Peyer's patch (tissue), 4 donors: ENCODE results near the gene SLC34A3. TPM values are rescaled to one million over a fixed set of nuclear protein-coding genes. Genes with fewer than 3 reads are reported as not detected.

Source experiments
- DNase-seq, 3 donors: peaks; one replicate each; pipeline ENCODE4 v3.0.0-alpha.2; 2017 to 2019
- H3K27ac ChIP-seq, 4 donors: fragments of 200-600 bp; sonication (generic); one replicate each; pipeline ENCODE4 v1.5.1; 2016 to 2019
- H3K27me3 ChIP-seq, 2 donors: fragments of 200-600 bp; sonication (generic); one replicate each; pipeline ENCODE4 v1.5.1; 2019
- H3K36me3 ChIP-seq, 3 donors: fragments of 200-600 bp; sonication (generic); one replicate each; pipeline ENCODE4 v1.5.1; 2016 to 2019
- H3K4me1 ChIP-seq, 4 donors: fragments of 200-600 bp; sonication (generic); one replicate each; pipeline ENCODE4 v1.5.1; 2016 to 2019
- H3K4me3 ChIP-seq, 4 donors: fragments of 200-600 bp; sonication (generic); 1 replicate in 3 of 4; 2 replicates in 1 of 4; pipeline ENCODE4 v1.5.1; 2016 to 2019; ENCODE audit warnings: mild to moderate bottlenecking in 1 of 4
- H3K9me3 ChIP-seq, 4 donors: fragments of 200-600 bp; sonication (generic); one replicate each; pipeline ENCODE4 v1.5.1; 2016 to 2019; ENCODE audit warnings: mild to moderate bottlenecking in 1 of 4
- POLR2A ChIP-seq, 2 donors: fragments of 450-650 bp; IDR thresholded peaks; one replicate each; pipeline ENCODE4 v1.5.1; 2017; ENCODE audit warnings: antibody characterized with exemption in 2 of 2, mild to moderate bottlenecking in 2 of 2, moderate library complexity in 2 of 2
- total RNA-seq, 4 donors: library from RNA; depleted of rRNA; stranded (reverse); fragments of >200 nt; gene quantifications; one replicate each; pipeline ENCODE4 v1.1.0, GENCODE V29; 2016
- TF ChIP-seq, protein P1 (sequence below), 6 experiments: fragments of 450-650 bp in 4 of 6; fragments of 200-600 bp in 2 of 6; sonication (generic) in 1 of 6; IDR thresholded peaks; one replicate each; pipeline ENCODE4 v1.5.1; 2017 to 2019; ENCODE audit warnings: antibody characterized with exemption in 6 of 6, mild to moderate bottlenecking in 3 of 6, moderate library complexity in 1 of 6

The SLC34A3 gene
- total RNA-seq, 4 donors from 2014 or later: 4.0 to 14.8 (median 13.3) TPM; not detected in 1

DNA sequence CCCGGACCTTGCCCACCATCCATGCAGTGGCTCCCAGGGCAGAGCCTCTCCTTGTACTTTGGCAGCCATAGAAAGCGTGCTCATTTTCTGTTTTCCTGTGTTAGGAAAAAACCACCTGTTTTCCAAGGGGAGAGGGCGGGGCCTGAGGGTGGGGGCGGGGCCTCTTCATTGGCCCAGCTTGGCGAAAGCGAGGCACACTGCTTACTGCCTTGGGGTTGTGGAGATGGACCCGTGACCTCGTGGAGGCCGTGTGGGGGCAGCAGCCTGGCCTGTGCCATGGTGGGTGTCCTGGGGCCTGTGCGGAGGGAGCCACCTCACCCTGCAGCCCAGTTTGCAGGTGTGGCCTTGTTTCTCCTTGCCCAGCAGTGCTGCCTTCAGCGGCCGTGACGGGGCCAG is 42.4 kb downstream of the SLC34A3 start:
- H3K4me3 ChIP-seq: no peak overlapping the region
- TF ChIP-seq POLR2A (IDR thresholded peaks at IDR 0.05): no peak
- TF ChIP-seq, protein P1, sequence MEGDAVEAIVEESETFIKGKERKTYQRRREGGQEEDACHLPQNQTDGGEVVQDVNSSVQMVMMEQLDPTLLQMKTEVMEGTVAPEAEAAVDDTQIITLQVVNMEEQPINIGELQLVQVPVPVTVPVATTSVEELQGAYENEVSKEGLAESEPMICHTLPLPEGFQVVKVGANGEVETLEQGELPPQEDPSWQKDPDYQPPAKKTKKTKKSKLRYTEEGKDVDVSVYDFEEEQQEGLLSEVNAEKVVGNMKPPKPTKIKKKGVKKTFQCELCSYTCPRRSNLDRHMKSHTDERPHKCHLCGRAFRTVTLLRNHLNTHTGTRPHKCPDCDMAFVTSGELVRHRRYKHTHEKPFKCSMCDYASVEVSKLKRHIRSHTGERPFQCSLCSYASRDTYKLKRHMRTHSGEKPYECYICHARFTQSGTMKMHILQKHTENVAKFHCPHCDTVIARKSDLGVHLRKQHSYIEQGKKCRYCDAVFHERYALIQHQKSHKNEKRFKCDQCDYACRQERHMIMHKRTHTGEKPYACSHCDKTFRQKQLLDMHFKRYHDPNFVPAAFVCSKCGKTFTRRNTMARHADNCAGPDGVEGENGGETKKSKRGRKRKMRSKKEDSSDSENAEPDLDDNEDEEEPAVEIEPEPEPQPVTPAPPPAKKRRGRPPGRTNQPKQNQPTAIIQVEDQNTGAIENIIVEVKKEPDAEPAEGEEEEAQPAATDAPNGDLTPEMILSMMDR (IDR thresholded peaks at IDR 0.05): no peak
- H3K9me3 ChIP-seq: no peaks in the 10 kb centered on the region
- no peak overlapping the region for H3K27ac ChIP-seq
- peaks cover 17 to 39% (median 22%) of the 10 kb centered on the region in 4 donors for H3K4me1 ChIP-seq
- H3K27me3 ChIP-seq: no peaks in the 10 kb centered on the region
- peaks cover 0 to 23% (median 0%) of the 10 kb centered on the region in 3 donors for H3K36me3 ChIP-seq
- no peak for DNase-seq

DNA sequence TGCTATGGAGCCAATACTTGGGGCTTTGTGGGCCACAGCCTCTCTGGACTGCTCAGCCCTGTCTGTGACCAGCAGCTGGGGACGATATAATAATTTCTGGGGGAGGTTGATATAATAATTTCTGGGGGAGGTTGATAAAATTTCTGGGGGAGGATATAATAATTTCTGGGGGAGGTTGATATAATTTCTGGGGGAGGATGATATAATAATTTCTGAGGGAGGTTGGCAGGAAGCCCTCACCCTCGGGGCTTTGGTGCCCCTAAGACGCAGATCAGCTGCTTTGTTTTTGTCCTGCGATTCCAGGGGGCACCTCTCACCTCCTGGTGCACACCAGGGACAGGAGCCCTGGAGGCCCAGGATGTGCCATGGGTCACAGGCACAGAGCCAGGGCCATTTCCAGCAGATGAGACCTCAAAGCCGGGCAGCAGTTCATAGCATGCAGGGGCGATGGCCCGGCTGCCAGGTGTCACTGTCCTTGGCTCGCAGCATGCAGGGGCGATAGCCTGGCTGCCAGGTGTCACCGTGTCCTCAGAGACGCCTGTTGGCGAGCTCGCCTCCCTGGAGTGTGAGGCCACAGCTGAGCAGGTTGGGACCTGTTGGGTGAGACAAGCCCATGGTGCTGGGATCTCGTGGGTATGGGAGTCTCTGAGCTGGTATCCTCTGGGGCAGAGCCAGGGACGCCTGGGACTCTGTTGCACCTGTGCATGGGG is 43.1 kb downstream of the SLC34A3 start:
- Histone ChIP-seq H3K27ac (peak overlapping the region; percentile 17 to 84 (median 56)), H3K4me1 (peaks cover 17 to 34% (median 24%) of the 10 kb centered on the region in 4 donors), H3K27me3 (no peaks in the 10 kb centered on the region), H3K4me3 (no peak overlapping the region), H3K36me3 (peaks cover 0 to 24% (median 0%) of the 10 kb centered on the region in 3 donors), H3K9me3 (no peaks in the 10 kb centered on the region)
- peak in 1 of 3 donors; percentile 65 for DNase-seq
- TF ChIP-seq POLR2A (IDR thresholded peaks at IDR 0.05): no peak
- TF ChIP-seq, protein P1 (IDR thresholded peaks at IDR 0.05): no peak

DNA sequence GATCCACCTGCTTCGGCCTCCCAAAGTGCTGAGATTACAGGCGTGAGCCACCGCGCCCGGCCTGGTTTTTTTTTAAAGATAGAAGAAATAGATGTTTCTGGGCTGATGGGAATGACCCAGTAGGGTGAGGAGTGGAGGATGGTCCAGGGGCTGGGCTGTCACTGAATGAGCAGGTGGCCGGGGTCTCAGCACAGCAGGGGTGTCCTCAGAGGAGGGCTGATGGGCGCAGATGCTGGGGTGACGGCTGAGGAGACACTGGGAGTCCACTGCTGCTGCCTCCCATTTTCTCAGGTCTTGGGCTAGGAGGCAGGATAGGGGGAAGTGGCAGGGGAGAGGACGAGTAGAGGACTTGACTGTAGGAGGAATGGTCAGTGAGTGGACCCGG is 44.5 kb downstream of the SLC34A3 start:
- H3K4me3 ChIP-seq: no peak overlapping the region
- peak overlapping the region in 1 of 4 donors; percentile 92 for H3K27ac ChIP-seq
- no peaks in the 10 kb centered on the region for H3K27me3 ChIP-seq
- peaks cover 11 to 36% (median 21%) of the 10 kb centered on the region in 4 donors for H3K4me1 ChIP-seq
- peaks cover 0 to 38% (median 3%) of the 10 kb centered on the region in 3 donors for H3K36me3 ChIP-seq
- no peak for DNase-seq
- TF ChIP-seq POLR2A (IDR thresholded peaks at IDR 0.05): no peak
- TF ChIP-seq, protein P1 (IDR thresholded peaks at IDR 0.05): no peak
- H3K9me3 ChIP-seq: no peaks in the 10 kb centered on the region

DNA sequence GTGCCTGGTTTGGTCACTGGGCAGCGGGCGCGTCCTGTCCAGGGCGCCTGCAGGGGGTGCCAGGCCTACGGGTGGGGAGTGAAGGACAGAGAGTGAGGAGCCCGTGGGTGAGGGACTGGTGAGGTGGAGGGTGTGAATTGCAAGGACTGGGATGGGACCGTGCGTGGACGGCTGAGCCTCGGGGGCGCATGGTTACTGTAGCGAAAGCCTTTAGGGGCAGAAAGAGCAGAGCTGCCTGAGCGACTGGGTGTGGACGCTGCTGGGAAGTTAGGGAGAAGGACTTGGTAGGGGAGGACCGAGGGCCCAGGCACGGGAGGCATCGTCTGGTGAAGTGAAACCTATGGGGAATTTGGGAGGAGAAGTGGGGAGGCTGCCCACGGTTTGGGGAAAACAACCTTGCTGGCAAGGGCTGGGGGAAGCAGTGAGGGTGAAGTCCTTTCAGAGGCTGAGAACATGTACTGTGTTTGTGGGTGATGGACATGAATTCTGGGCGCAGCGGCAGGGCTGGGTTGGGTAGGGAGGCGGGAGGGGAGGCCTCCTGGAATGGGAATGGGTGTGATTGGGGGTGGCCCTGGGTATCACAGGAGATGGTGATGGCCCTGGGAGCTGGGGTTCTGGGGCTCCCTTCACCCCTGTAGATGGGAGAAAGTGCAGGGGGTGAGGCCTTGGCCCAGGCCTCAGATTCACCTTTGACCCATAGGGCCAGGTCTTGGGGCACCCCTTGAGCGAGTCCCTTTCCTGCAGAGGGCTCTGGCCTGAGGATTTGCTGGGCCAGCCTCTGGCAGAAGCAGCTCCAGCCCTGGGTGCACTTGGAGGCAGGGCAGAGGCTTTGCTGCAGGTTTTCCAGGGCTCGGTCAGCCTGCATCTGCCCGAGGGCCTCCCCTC is 45.1 kb downstream of the SLC34A3 start:
- Histone ChIP-seq H3K9me3 (no peaks in the 10 kb centered on the region), H3K27ac (peak overlapping the region; percentile 83 to 92 (median 86)), H3K4me1 (peaks cover 11 to 42% (median 21%) of the 10 kb centered on the region in 4 donors), H3K27me3 (no peaks in the 10 kb centered on the region), H3K36me3 (peaks cover 0 to 35% (median 3%) of the 10 kb centered on the region in 3 donors), H3K4me3 (no peak overlapping the region)
- TF ChIP-seq, protein P1 (IDR thresholded peaks at IDR 0.05): no peak
- no peak for TF ChIP-seq POLR2A (IDR thresholded peaks at IDR 0.05)
- no peak for DNase-seq

DNA sequence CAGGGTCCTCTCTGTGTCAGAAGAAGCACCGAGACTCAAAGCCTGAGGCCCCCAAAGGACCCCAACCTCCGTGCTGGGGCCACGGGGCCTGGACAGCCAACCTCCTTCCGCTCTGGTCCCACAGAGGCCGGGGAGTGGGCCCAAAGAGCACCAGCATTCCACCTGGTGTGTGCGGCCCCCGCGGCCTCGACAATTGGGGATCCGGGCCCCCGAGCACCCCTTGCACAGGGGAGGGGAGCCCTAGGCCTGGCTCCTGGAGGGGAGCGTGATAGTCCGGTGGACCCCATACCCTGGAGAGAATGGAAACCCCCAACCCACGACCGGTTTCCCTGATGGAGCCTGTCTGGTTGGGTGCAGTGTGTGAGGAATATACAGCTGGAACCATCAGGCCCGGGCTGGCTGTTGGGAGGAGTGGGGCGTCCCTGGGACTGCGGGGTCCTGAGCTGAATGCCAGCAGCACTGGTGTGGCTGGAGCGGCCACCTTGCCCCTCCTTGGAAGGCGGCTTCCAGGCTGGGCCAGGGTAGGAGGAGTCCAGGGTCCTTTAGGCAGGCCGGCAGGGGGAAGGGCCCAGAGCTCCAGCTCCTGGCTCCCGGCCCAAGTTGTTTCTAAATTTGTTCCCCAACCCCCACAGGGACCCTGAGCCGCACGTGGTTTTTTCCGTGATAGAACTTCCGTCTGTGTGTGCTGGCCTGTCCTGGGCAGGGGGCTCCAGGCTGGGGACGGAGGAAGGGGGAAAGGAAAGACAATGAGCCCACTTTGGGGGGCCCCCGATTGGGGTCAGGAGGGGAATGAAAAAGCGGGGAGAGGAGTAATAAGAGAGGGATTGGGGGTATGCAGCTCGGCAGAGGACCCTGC is 46.0 kb downstream of the SLC34A3 start:
- Histone ChIP-seq H3K36me3 (peaks cover 0 to 31% (median 3%) of the 10 kb centered on the region in 3 donors), H3K4me3 (peak overlapping the region; percentile 56 to 75 (median 66)), H3K27me3 (no peaks in the 10 kb centered on the region), H3K4me1 (peaks cover 11 to 46% (median 21%) of the 10 kb centered on the region in 4 donors), H3K27ac (peak overlapping the region; percentile 83 to 92 (median 86)), H3K9me3 (no peaks in the 10 kb centered on the region)
- TF ChIP-seq, protein P1 (IDR thresholded peaks at IDR 0.05): no peak
- no peak for TF ChIP-seq POLR2A (IDR thresholded peaks at IDR 0.05)
- peak; percentile 59 to 78 (median 69) for DNase-seq
